CD4-positive, alpha-beta T cell treated with Interferon alpha-2 for 1 hour (primary cell): ENCODE results near the gene BORA.
"Not testable (repeated sequence)": the region's sequence is repeated elsewhere in the genome, so short reads cannot be mapped to it uniquely, and the experiment has no call there.

Source experiments
- DNase-seq, 2 donors: peaks; one replicate each; pipeline ENCODE4 v3.0.0-alpha.2; 2020 to 2022

The BORA gene

GRCh38 chr13:72727417-72728289 is at the start of gene BORA, which contains the start of gene MZT1:
BORA (plus strand) TSS chr13:72727923; CDS start chr13:72728941, 1,018 bp downstream.
MZT1 (minus strand) TSS chr13:72727629; CDS start chr13:72727602, 27 bp downstream.
- DNase-seq: peak; percentile 94 to 96

GRCh38 chr13:72678312-72678711 is 49.4 kb upstream of the BORA start:
- DNase-seq: no peak

- DNase-seq: no peak
Measured at GRCh38 chr13:72680353-72680752, 47.4 kb upstream of the BORA start.

- DNase-seq: no peak
Measured at GRCh38 chr13:72686766-72687165, 41.0 kb upstream of the BORA start.

- no peak for DNase-seq
Measured at GRCh38 chr13:72689181-72689696, 38.5 kb upstream of the BORA start.

GRCh38 chr13:72692884-72693514 is 34.7 kb upstream of the BORA start:
- no peak for DNase-seq

- DNase-seq: no peak
Measured at GRCh38 chr13:72693832-72694231, 33.9 kb upstream of the BORA start.

- DNase-seq: no peak
Measured at GRCh38 chr13:72694314-72694713, 33.4 kb upstream of the BORA start.

GRCh38 chr13:72696579-72696978 is 31.1 kb upstream of the BORA start:
- no peak for DNase-seq

GRCh38 chr13:72698164-72698563 is 29.6 kb upstream of the BORA start:
- no peak for DNase-seq

GRCh38 chr13:72700509-72700908 is 27.2 kb upstream of the BORA start:
- no peak for DNase-seq

GRCh38 chr13:72716776-72717175 is 10.9 kb upstream of the BORA start:
- no peak for DNase-seq

- not testable (repeated sequence) for DNase-seq
Measured at GRCh38 chr13:72726185-72726584, 1.5 kb upstream of the BORA start.

GRCh38 chr13:72726726-72727416 is 852 bp upstream of the BORA start:
- DNase-seq: peak; percentile 13 to 33

GRCh38 chr13:72728290-72728605 is 525 bp downstream of the BORA start:
- no peak for DNase-seq

- DNase-seq: no peak
Measured at GRCh38 chr13:72737033-72737432, 9.3 kb downstream of the BORA start.

- DNase-seq: no peak
Measured at GRCh38 chr13:72740015-72740414, 12.3 kb downstream of the BORA start.

- DNase-seq: no peak
Measured at GRCh38 chr13:72745260-72745659, 17.5 kb downstream of the BORA start.

GRCh38 chr13:72751220-72751619 is 23.5 kb downstream of the BORA start:
- no peak for DNase-seq

- no peak for DNase-seq
Measured at GRCh38 chr13:72754111-72754510, 26.4 kb downstream of the BORA start.

GRCh38 chr13:72757792-72758535 is 30.2 kb downstream of the BORA start:
- DNase-seq: no peak

- no peak for DNase-seq
Measured at GRCh38 chr13:72760189-72760588, 32.5 kb downstream of the BORA start.

- DNase-seq: no peak
Measured at GRCh38 chr13:72763411-72763810, 35.7 kb downstream of the BORA start.
